CD4-positive, CD25-positive, alpha-beta regulatory T cell (primary cell): ENCODE data around the gene MMEL1. TPM values are rescaled to one million over a fixed set of nuclear protein-coding genes. Genes with fewer than 3 reads are reported as not detected.
A peak's percentile ranks its signal among the peaks of the same experiment; 100 is the strongest.

Experiments used
- ATAC-seq, 2 donors: fragments of 150-1000 bp; cut with Tn5 transposase; one replicate each; pipeline ENCODE4 v1.10.0; 2021; ENCODE audit warnings: low read depth in 2 of 2, moderate number of reproducible peaks in 2 of 2, moderate library complexity in 1 of 2
- DNase-seq, 3 donors: peaks; one replicate each; pipeline versions ENCODE4 v3.0.0 to v3.0.0-alpha.2; 2012 to 2022; ENCODE audit warnings: mixed read lengths in 1 of 3
- H3K27ac ChIP-seq: one replicate; pipeline ENCODE4 v1.7.0; 2013; ENCODE audit warnings: mild to moderate bottlenecking, low read length; ENCODE audit not compliant: insufficient read depth, poor library complexity, severe bottlenecking
- H3K27me3 ChIP-seq: one replicate; pipeline ENCODE4 v1.7.0; 2013; ENCODE audit warnings: low read length; ENCODE audit not compliant: control insufficient read depth, insufficient read depth
- H3K36me3 ChIP-seq: one replicate; pipeline ENCODE4 v1.7.0; 2013; ENCODE audit warnings: mild to moderate bottlenecking, low read length, moderate library complexity; ENCODE audit not compliant: control insufficient read depth, insufficient read depth
- H3K4me1 ChIP-seq: 2 replicates; pipeline ENCODE4 v1.7.0; 2013; ENCODE audit warnings: mild to moderate bottlenecking, low read length; ENCODE audit not compliant: insufficient read depth, control insufficient read depth, poor library complexity, severe bottlenecking
- H3K4me3 ChIP-seq: one replicate; pipeline ENCODE4 v1.7.0; 2013; ENCODE audit warnings: low read depth, mild to moderate bottlenecking, low read length, moderate library complexity
- H3K9me3 ChIP-seq, 2 experiments: 1 replicate in 1 of 2; 2 replicates in 1 of 2; pipeline ENCODE4 v1.7.0; 2013; ENCODE audit warnings: low read length in 2 of 2, mild to moderate bottlenecking in 1 of 2, moderate library complexity in 1 of 2; ENCODE audit not compliant: control insufficient read depth in 2 of 2
- H3K27ac Mint-ChIP-seq, 3 donors: one replicate each; pipeline ENCODE4 v1.8.0; 2020 to 2022; ENCODE audit warnings: mild to moderate bottlenecking in 3 of 3, mixed read lengths in 3 of 3, moderate library complexity in 2 of 3
- H3K27me3 Mint-ChIP-seq: one replicate; pipeline ENCODE4 v1.8.0; 2022; ENCODE audit warnings: mild to moderate bottlenecking, mixed read lengths
- H3K36me3 Mint-ChIP-seq: one replicate; pipeline ENCODE4 v1.8.0; 2020; ENCODE audit warnings: mixed read lengths
- H3K4me1 Mint-ChIP-seq, 4 donors: one replicate each; pipeline ENCODE4 v1.8.0; 2020 to 2022; ENCODE audit warnings: mixed read lengths in 4 of 4, mild to moderate bottlenecking in 1 of 4
- H3K4me3 Mint-ChIP-seq, 4 donors: one replicate each; pipeline ENCODE4 v1.8.0; 2020 to 2022; ENCODE audit warnings: mild to moderate bottlenecking in 4 of 4, mixed read lengths in 4 of 4, moderate library complexity in 3 of 4
- H3K9me3 Mint-ChIP-seq, 7 donors: one replicate each; pipeline ENCODE4 v1.8.0; 2020 to 2022; ENCODE audit warnings: mixed read lengths in 7 of 7, mild to moderate bottlenecking in 3 of 7, moderate library complexity in 2 of 7
- polyA plus RNA-seq, 4 donors: library from polyadenylated mRNA; unstranded; fragments of 300-500 nt; fragmentation: Illumina TruSeq; gene quantifications; one replicate each; pipeline ENCODE4 v1.2.3, GENCODE V29; 2021
- total RNA-seq: library from RNA; stranded (reverse); gene quantifications from one replicate; pipeline ENCODE4 v1.2.3, GENCODE V29; 2022

Gene MMEL1
- total and polyA plus RNA-seq, 5 donors from 2014 or later: 0.79 to 18.1 (median 15.2) TPM

DNA sequence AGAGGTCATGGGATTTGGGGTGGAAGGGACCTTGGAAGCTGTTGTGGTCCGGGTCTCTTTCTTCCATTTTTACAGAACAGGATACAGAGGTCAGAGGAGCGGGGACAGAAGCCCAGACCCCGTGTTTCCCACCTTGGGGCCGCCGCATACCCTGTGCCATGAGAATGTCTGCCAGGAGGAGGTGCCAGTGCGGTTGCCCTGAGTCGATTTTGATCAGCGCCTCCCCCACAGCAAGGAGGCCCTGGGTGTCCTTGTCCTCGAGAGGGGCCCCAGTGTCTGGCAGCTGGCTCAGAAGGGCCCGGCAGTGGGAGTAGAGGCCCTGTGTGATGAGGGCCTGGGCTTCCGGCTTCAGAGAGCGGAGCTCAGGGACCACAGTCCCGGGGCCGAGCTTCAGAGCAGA is 12.3 kb upstream of the MMEL1 start:
- Mint-ChIP-seq H3K4me1 (peaks cover 0 to 15% (median 4%) of the 10 kb centered on the region in 4 donors), H3K36me3 (peaks cover 5% of the 10 kb centered on the region), H3K27me3 (no peaks in the 10 kb centered on the region), H3K4me3 (no peak overlapping the region), H3K27ac (no peak overlapping the region), H3K9me3 (peaks cover 0 to 13% (median 6%) of the 10 kb centered on the region in 7 donors)
- peaks cover 1% of the 10 kb centered on the region for H3K27me3 ChIP-seq
- no peaks in the 10 kb centered on the region for H3K36me3 ChIP-seq
- peaks cover 22% of the 10 kb centered on the region for H3K4me1 ChIP-seq
- peaks cover 13 to 27% of the 10 kb centered on the region in 2 experiments for H3K9me3 ChIP-seq
- ATAC-seq (no peak), DNase-seq (no peak)
- H3K4me3 ChIP-seq: no peak overlapping the region
- no peak overlapping the region for H3K27ac ChIP-seq

- no peak for DNase-seq
- no peak for ATAC-seq
- Histone ChIP-seq H3K4me1 (peaks cover 22% of the 10 kb centered on the region), H3K27ac (no peak overlapping the region), H3K9me3 (peaks cover 13 to 27% of the 10 kb centered on the region in 2 experiments), H3K36me3 (no peaks in the 10 kb centered on the region), H3K4me3 (no peak overlapping the region), H3K27me3 (peaks cover 1% of the 10 kb centered on the region)
- H3K9me3 Mint-ChIP-seq: peaks cover 0 to 13% (median 6%) of the 10 kb centered on the region in 7 donors
- peak overlapping the region in 1 of 3 donors; percentile 38 for H3K27ac Mint-ChIP-seq
- H3K4me1 Mint-ChIP-seq: peaks cover 0 to 16% (median 4%) of the 10 kb centered on the region in 4 donors
- H3K27me3 Mint-ChIP-seq: no peaks in the 10 kb centered on the region
- no peak overlapping the region for H3K4me3 Mint-ChIP-seq
- peaks cover 5% of the 10 kb centered on the region for H3K36me3 Mint-ChIP-seq
Observed at GRCh38 chr1:2644591-2645101, 11.8 kb upstream of the MMEL1 start.

DNA sequence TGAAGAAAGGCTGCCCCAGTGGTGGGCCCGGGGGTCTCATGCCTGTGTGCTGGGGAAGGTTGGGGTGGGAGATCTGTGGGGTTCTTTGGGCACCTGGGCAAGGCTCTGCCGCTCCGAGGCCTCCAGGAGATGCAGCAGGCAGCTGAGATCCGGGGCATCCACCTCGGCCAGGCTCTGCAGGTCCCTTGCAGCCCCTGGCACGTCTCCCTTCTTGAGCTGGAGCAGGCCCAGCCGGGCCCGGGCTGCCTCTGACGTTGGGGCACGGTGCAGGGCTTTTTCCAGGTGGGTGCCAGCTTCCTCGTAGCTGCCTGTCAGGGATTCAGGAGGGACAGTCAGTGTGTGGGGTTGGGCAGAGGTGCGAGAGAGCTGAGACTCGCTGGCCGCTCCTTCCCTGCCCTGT is 11.4 kb upstream of the MMEL1 start:
- H3K27ac Mint-ChIP-seq: peak overlapping the region in 1 of 3 donors; percentile 83
- H3K4me1 Mint-ChIP-seq: peaks cover 0 to 16% (median 4%) of the 10 kb centered on the region in 4 donors
- H3K9me3 Mint-ChIP-seq: peaks cover 0 to 13% (median 6%) of the 10 kb centered on the region in 7 donors
- no peaks in the 10 kb centered on the region for H3K27me3 Mint-ChIP-seq
- peaks cover 1% of the 10 kb centered on the region for H3K27me3 ChIP-seq
- H3K4me3 Mint-ChIP-seq: peak overlapping the region in 1 of 4 donors; percentile 75
- H3K4me3 ChIP-seq: no peak overlapping the region
- H3K36me3 Mint-ChIP-seq: peaks cover 5% of the 10 kb centered on the region
- no peak for DNase-seq
- H3K9me3 ChIP-seq: peaks cover 13 to 27% of the 10 kb centered on the region in 2 experiments
- ATAC-seq: no peak
- H3K36me3 ChIP-seq: no peaks in the 10 kb centered on the region
- no peak overlapping the region for H3K27ac ChIP-seq
- H3K4me1 ChIP-seq: peaks cover 22% of the 10 kb centered on the region

DNA sequence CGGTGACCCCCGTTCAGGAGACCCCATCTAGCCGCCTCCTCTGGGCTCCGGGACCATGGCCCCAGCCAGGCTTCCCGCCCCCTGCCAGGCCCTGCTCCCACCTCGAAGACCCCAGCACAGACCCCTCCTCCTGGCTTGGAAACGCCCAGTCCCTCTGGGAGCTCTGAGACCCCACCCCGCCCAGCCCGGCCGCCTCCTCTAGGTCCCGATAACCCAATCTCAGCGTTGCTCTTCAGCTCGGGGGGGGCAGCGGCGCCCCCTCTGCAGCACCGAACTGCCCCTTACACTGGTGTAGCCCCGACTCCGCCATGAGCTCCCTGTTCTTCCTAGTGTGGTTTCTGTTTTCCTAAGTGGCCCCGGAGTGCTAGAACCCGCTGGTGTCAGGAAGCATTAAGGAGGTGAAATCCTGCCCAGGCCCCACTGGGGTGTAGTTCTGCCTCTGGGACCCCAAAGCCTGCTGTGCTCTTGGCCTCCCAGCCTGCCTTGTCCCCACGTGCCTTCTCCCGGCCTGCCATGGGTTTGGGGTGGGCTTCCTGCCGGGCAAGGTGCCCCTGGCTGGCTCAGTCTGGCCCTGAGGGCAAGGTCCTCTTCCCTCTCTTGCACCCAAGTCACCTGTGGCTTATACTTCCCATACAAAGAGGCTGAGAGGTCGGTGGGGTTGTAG is 10.7 kb upstream of the MMEL1 start:
- H3K27ac Mint-ChIP-seq: peak overlapping the region in 2 of 3 donors; percentile 23 to 83
- H3K9me3 Mint-ChIP-seq: peaks cover 0 to 10% (median 6%) of the 10 kb centered on the region in 7 donors
- DNase-seq: no peak
- H3K4me3 Mint-ChIP-seq: peak overlapping the region; percentile 68 to 92 (median 80)
- peaks cover 13 to 25% of the 10 kb centered on the region in 2 experiments for H3K9me3 ChIP-seq
- H3K27ac ChIP-seq: no peak overlapping the region
- no peaks in the 10 kb centered on the region for H3K27me3 Mint-ChIP-seq
- H3K4me1 Mint-ChIP-seq: peaks cover 0 to 16% (median 4%) of the 10 kb centered on the region in 4 donors
- ATAC-seq: no peak
- no peak overlapping the region for H3K4me3 ChIP-seq
- no peaks in the 10 kb centered on the region for H3K36me3 ChIP-seq
- peaks cover 22% of the 10 kb centered on the region for H3K4me1 ChIP-seq
- H3K36me3 Mint-ChIP-seq: peaks cover 5% of the 10 kb centered on the region
- peaks cover 1% of the 10 kb centered on the region for H3K27me3 ChIP-seq

DNA sequence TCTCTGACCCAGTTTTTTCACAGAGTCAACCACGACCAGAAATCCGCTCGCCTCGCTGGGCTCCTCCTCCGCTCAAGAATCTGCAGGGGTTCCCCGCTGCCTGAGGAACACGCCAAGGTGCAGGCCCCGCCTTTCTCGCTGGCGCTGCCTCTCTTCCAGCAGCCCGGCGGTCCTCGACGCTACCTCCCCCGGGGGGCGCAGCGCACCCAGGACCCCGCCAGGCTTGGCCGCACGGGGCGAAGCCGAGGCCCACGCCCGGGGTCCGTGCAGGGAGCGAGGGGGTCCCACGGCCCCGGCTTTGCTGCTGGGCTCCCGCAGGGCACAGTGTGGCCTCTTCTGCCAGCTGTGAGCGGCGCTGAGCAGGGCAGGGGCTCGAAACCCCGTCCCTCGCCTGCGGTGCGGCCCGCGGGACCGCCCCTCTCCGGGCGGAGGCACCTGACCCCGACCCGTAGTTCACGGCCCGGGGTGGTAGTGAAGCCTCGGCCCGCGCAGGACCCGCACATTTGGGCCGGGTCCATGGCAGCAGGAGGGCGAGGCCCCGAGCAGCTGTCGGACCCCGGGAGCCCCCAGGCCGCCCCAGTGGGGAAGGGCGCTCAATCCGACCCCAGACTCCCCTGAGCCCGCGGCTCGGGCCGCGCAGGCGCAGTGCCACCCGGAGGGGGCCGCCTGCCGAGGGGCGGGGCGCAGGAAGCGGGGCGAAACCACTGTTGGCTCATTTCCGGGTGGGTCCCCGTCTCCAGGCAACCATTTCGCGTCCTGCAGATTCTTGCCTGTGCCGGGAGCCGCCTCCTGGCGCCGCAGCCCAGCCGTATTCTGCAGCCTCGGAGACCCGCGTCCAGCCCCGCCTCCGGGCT is 10.0 kb upstream of the MMEL1 start:
- H3K9me3 ChIP-seq: peaks cover 10 to 17% of the 10 kb centered on the region in 2 experiments

GRCh38 chr1:2642131-2642559 is 9.3 kb upstream of the MMEL1 start:
- Mint-ChIP-seq H3K27me3 (no peaks in the 10 kb centered on the region), H3K4me1 (peaks cover 0 to 16% (median 4%) of the 10 kb centered on the region in 4 donors), H3K27ac (peak overlapping the region; percentile 44 to 89 (median 60)), H3K4me3 (peak overlapping the region; percentile 86 to 91 (median 86)), H3K9me3 (peaks cover 0 to 4% (median 1%) of the 10 kb centered on the region in 7 donors), H3K36me3 (no peaks in the 10 kb centered on the region)
- ATAC-seq (no peak), DNase-seq (no peak)
- no peaks in the 10 kb centered on the region for H3K27me3 ChIP-seq
- H3K9me3 ChIP-seq: peaks cover 8 to 11% of the 10 kb centered on the region in 2 experiments
- no peaks in the 10 kb centered on the region for H3K36me3 ChIP-seq
- peaks cover 22% of the 10 kb centered on the region for H3K4me1 ChIP-seq
- no peak overlapping the region for H3K4me3 ChIP-seq
- H3K27ac ChIP-seq: peak overlapping the region; percentile 98

More for the DNA sequence above, 10.0 kb upstream of the MMEL1 start:
- Mint-ChIP-seq H3K36me3 (peaks cover 1% of the 10 kb centered on the region), H3K27me3 (no peaks in the 10 kb centered on the region), H3K4me1 (peaks cover 0 to 16% (median 4%) of the 10 kb centered on the region in 4 donors), H3K27ac (peak overlapping the region; percentile 44 to 89 (median 60)), H3K4me3 (peak overlapping the region; percentile 86 to 91 (median 86)), H3K9me3 (peaks cover 0 to 6% (median 3%) of the 10 kb centered on the region in 7 donors)
- Histone ChIP-seq H3K36me3 (no peaks in the 10 kb centered on the region), H3K4me3 (no peak overlapping the region), H3K27me3 (peaks cover under 1% of the 10 kb centered on the region), H3K4me1 (peaks cover 22% of the 10 kb centered on the region), H3K27ac (peak overlapping the region; percentile 98)
- ATAC-seq: peak; percentile 81 to 84
- DNase-seq: peak; percentile 93 to 97 (median 93)

DNA sequence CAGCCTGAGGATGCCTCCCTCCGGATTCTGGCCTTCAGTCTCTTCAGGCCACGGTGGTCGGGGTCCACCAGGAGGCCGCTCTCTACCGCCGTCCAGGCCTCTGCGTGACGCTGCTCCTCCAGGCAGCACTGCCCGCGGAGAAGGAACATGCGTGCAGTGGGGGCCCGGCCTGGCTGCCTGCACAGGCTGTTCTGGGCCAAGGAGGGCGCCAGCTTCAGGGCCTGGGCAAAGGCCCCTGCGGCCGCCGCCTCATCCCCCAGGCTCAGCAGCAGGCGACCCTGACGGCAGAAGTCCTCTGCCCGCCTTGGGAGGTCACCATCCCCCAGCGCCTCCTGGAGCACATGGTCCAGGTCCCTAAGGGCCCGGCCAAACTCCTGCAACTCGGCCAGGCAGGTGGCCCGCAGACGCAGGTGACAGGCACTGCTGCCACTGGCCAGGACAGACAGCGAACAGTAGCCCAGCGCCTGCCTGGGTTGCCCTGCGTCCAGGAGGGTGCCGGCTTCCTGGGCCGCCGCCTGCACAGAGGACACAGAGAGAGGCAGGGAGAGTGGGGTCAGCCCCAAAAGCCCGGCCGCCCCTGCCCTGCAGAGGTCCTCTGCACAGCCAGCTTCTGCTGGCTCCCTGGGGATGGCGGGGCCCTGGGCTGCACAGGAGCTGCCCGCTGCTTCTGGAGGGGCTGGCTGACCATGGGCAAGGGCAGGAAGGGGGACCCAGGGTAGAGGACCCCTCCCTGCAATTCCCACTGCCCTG is 8.7 kb upstream of the MMEL1 start:
- Histone ChIP-seq H3K4me3 (no peak overlapping the region), H3K4me1 (peaks cover 22% of the 10 kb centered on the region), H3K36me3 (no peaks in the 10 kb centered on the region), H3K27me3 (no peaks in the 10 kb centered on the region), H3K9me3 (peaks cover 2 to 5% of the 10 kb centered on the region in 2 experiments), H3K27ac (peak overlapping the region; percentile 98)
- H3K27me3 Mint-ChIP-seq: no peaks in the 10 kb centered on the region
- DNase-seq (no peak), ATAC-seq (no peak)
- H3K9me3 Mint-ChIP-seq: peaks cover 0 to 5% (median 1%) of the 10 kb centered on the region in 7 donors
- peak overlapping the region; percentile 58 to 91 (median 86) for H3K4me3 Mint-ChIP-seq
- H3K36me3 Mint-ChIP-seq: no peaks in the 10 kb centered on the region
- H3K27ac Mint-ChIP-seq: no peak overlapping the region
- H3K4me1 Mint-ChIP-seq: peaks cover 0 to 16% (median 4%) of the 10 kb centered on the region in 4 donors
